ENCODE results near the gene ZNF565. TPM values are rescaled to one million over a fixed set of nuclear protein-coding genes. Genes with fewer than 3 reads are reported as not detected.
"Not testable (repeated sequence)": the region's sequence is repeated elsewhere in the genome, so short reads cannot be mapped to it uniquely, and the experiment has no call there.

The ZNF565 gene
- total RNA-seq, 2 donors from 2014 or later = 2.4 to 3.1 TPM

DNA sequence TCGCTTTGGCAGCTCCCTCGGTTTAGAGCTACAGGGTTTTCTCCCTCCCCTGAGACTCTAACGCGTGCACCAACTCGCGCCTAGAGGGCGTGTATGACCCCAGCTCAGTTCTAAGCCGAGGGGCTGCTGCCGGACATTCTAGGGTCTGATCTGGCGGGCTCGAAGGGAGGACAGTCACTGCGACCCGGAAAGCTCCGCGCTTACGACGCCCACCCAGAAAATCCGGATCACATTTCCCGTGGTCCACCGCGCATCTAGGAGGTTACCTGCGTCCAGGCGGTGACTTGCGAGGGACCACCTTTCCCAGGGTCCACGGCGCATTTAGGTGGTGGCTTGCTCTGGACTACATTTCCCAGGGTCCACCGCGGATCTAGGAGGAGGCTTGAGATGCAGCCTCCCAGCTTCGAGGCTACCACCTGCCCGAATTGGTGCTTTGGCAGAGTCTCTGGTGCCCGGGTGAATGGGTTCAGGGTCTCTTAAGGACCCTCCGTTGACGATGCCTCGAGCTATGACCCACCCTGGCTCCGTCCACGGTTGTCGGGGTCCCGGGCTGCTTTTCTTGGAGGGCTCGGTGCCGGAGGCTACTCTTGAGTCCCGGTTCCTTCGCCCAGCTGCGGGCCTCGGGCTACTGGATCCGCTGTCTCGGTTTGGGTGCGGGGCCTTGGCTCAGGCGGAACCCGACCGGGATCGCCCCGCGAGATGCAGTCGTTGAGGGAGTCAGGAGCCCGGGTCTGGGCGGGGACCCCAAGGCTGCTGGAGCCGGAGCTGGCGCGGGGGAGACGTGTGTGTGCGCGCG is 30.9 kb upstream of the ZNF565 start:
- peak overlapping the region; percentile 39 to 57 for H3K4me3 ChIP-seq
- DNase-seq (ENCODE audit: low spot score) = no peak

DNA sequence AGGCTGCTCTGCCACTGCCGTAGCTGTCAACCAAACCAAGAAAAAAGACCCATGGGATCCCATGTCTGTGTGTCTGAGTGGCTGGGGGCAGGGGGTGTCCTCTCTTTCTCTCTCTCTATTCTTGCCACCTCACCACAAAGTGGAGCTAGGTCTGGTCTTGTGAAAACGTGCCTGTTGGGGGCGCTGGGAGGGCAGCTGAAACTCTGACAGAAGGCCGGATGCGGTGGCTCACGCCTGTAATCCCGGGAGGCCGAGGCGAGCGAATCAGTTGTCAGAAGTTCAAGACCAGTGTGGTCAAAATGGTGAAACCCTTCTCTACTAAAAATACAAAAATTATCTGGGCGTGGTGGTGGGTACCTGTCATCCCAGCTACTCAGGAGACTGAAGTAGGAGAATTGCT is 29.6 kb upstream of the ZNF565 start:
- H3K36me3 ChIP-seq = no peaks in the 10 kb centered on the region
- DNase-seq (ENCODE audit: low spot score) = no peak
- H3K27ac ChIP-seq = no peak overlapping the region
- H3K27me3 ChIP-seq = no peaks in the 10 kb centered on the region
- no peak for TF ChIP-seq CTCF (IDR thresholded peaks at IDR 0.05)
- peaks cover 0 to 14% of the 10 kb centered on the region in 2 donors for H3K4me1 ChIP-seq
- no peaks in the 10 kb centered on the region for H3K9me3 ChIP-seq
- no peak overlapping the region for H3K4me3 ChIP-seq

More for the DNA sequence above, 30.9 kb upstream of the ZNF565 start:
- TF ChIP-seq CTCF (IDR thresholded peaks at IDR 0.05) = no peak
- Histone ChIP-seq H3K9me3 (no peaks in the 10 kb centered on the region), H3K36me3 (no peaks in the 10 kb centered on the region), H3K4me1 (peaks cover 0 to 14% of the 10 kb centered on the region in 2 donors), H3K27ac (no peak overlapping the region), H3K27me3 (no peaks in the 10 kb centered on the region)

DNA sequence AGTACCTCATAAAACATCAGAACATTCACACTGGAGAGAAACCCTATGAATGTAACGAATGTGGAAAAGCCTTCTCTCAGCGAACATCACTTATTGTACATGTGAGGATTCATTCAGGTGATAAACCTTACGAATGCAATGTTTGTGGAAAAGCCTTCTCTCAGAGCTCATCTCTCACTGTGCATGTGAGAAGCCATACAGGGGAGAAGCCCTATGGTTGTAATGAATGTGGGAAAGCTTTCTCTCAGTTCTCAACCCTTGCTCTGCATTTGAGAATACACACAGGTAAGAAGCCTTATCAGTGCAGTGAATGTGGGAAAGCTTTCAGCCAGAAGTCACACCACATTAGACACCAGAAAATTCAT is 22.5 kb upstream of the ZNF565 start:
- H3K4me1 ChIP-seq = no peaks in the 10 kb centered on the region
- H3K27me3 ChIP-seq = no peaks in the 10 kb centered on the region
- peaks cover 0 to 10% of the 10 kb centered on the region in 2 donors for H3K9me3 ChIP-seq
- H3K27ac ChIP-seq = no peak overlapping the region
- no peak overlapping the region for H3K4me3 ChIP-seq
- no peak for TF ChIP-seq CTCF (IDR thresholded peaks at IDR 0.05)
- DNase-seq (ENCODE audit: low spot score) = no peak
- peaks cover 55% of the 10 kb centered on the region for H3K36me3 ChIP-seq

DNA sequence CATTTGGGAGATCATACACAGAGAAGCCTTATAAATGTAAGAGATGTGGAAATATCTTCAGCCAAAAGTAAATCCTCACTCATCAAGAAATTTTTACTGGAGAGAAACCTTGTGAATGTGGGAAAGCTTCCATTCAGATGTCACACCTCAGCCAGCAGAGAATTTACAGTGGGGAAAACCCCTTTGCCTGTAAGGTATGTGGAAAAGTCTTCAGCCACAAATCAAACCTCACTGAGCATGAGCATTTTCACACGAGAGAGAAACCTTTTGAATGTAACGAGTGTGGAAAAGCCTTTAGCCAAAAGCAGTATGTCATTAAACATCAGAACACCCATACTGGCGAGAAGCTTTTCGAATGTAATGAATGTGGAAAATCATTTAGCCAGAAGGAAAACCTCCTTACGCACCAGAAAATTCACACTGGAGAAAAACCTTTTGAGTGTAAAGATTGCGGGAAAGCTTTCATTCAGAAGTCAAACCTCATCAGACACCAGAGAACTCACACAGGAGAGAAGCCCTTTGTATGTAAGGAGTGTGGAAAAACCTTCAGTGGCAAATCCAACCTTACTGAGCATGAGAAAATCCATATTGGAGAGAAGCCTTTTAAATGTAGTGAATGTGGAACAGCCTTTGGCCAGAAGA is 22.0 kb upstream of the ZNF565 start:
- Histone ChIP-seq H3K4me1 (no peaks in the 10 kb centered on the region), H3K4me3 (no peak overlapping the region), H3K27me3 (no peaks in the 10 kb centered on the region), H3K27ac (no peak overlapping the region), H3K9me3 (peaks cover 0 to 10% of the 10 kb centered on the region in 2 donors), H3K36me3 (peaks cover 61% of the 10 kb centered on the region)
- DNase-seq (ENCODE audit: low spot score) = no peak
- no peak for TF ChIP-seq CTCF (IDR thresholded peaks at IDR 0.05)

GRCh38 chr19:36233626-36234025 is 19.2 kb upstream of the ZNF565 start:
- DNase-seq (ENCODE audit: low spot score); H3K27me3 ChIP-seq; H3K4me3 ChIP-seq; H3K27ac ChIP-seq; H3K4me1 ChIP-seq: not testable (repeated sequence)
- peaks cover 0 to 10% of the 10 kb centered on the region in 2 donors for H3K9me3 ChIP-seq
- H3K36me3 ChIP-seq = peaks cover 88% of the 10 kb centered on the region

- Histone ChIP-seq H3K4me3 (no peak overlapping the region), H3K4me1 (peaks cover 0 to 20% of the 10 kb centered on the region in 2 donors), H3K9me3 (no peaks in the 10 kb centered on the region), H3K27ac (no peak overlapping the region), H3K27me3 (no peaks in the 10 kb centered on the region), H3K36me3 (peaks cover 61% of the 10 kb centered on the region)
- TF ChIP-seq CTCF (IDR thresholded peaks at IDR 0.05) = no peak
- DNase-seq (ENCODE audit: low spot score) = no peak
Observed at GRCh38 chr19:36225219-36225892, 10.9 kb upstream of the ZNF565 start.
